Pulmonary artery endothelial cell (primary cell): ENCODE results near the gene WNK2. TPM values are rescaled to one million over a fixed set of nuclear protein-coding genes. Genes with fewer than 3 reads are reported as not detected.
"Not testable (repeated sequence)": the region's sequence is repeated elsewhere in the genome, so short reads cannot be mapped to it uniquely, and the experiment has no call there.

Experiments used
- DNase-seq: peaks from one replicate; pipeline ENCODE4 v3.0.0-alpha.2; 2011; ENCODE audit warnings: low read depth, low spot score
- total RNA-seq: library from RNA; depleted of rRNA; stranded (reverse); fragments of >200 nt; gene quantifications from 2 replicates; pipeline ENCODE4 v1.2.3, GENCODE V29; 2014

Gene WNK2
- total RNA-seq, 1 donor from 2014 or later = not detected

DNA sequence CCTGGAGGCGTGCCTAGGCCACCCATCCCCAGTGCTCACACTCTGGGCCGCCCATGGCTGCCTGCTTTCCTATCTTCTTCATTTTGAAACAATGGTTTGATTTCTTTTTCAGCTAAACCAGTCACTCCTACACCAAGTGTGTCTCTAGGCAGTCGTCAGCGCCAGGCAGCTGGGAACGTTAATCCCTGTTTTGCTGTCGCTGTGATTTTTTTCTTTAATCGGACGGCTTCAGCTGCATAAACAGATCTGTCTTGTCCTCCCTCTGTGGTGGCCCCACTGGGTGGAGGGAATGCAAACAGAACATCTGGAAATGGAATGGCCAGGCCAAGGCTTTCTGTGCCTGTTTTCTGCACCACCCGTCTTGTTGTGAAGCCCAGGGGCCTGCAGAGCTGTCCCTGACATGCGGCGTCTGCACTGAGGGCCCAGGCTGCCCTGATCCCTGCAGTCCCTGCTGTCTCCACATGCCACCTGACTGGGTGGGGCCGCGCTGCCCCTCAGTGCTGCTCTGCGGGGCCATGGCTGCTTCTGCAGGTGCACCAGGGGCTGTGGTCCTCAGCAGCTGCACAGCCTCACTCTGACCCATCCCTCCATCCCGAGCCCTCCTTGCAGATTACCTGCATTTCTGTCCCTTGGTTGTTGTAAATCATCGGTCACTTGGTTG lies 51.5 kb downstream of the WNK2 start:
- no peak for DNase-seq

DNA sequence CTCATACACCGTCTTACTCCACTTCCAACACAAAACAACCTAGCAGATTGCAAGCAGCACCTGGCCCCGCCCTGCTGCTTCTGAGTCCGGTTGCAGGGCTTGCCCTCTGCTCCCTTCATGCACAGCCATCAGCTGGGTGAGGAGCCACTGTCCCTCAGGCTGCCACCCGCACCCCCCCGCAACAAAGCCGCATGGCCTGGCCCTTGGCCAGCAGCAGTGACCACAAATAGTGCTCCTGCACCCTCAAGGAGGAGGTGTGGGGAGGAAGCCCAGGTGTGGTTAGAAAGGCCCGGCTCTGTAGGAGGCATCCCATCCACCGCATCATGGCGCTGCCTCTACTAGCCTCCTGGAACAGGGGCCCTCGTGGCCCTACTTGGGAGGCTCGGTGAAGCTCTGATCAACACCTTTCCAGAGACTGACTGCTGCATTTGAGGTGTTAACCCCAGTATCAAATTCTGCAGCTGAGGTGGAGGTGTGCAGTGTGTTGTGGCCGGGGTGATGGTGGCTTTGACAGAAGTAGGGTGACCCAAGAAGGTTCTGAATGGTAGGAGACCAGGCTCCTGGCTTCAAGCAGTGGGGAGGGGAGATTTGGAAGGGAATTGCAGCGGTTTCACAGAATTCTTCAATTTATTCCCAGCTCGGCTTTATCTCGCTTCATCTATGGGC lies 52.7 kb downstream of the WNK2 start:
- DNase-seq = no peak

DNA sequence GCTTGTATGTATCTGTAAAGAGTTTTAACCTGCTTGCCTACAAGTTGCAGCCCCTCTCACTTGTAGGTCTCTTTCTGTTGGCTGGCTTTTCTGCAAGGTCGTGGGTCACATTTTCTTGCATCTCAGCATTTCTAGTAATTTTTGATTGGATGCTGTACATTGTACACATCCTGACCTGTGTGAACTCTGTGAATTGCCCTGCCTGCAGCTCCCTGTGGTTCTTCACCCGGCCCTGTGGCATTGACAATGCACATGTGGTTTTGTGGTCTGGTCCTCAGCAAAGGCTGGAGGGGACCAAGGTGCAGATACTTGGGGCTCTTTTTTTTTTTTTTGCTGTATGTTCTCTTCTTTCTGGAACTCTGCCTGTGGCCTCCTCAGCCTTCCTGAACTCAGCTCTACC lies 53.6 kb downstream of the WNK2 start:
- no peak for DNase-seq

- no peak for DNase-seq
Measured at GRCh38 chr9:93238953-93239925, 55.3 kb downstream of the WNK2 start.

GRCh38 chr9:93240891-93241334 lies 57.0 kb downstream of the WNK2 start:
- DNase-seq = no peak

GRCh38 chr9:93243112-93243511 lies 59.2 kb downstream of the WNK2 start:
- DNase-seq = no peak

- DNase-seq = no peak
Measured at GRCh38 chr9:93244101-93244500, 60.2 kb downstream of the WNK2 start.

DNA sequence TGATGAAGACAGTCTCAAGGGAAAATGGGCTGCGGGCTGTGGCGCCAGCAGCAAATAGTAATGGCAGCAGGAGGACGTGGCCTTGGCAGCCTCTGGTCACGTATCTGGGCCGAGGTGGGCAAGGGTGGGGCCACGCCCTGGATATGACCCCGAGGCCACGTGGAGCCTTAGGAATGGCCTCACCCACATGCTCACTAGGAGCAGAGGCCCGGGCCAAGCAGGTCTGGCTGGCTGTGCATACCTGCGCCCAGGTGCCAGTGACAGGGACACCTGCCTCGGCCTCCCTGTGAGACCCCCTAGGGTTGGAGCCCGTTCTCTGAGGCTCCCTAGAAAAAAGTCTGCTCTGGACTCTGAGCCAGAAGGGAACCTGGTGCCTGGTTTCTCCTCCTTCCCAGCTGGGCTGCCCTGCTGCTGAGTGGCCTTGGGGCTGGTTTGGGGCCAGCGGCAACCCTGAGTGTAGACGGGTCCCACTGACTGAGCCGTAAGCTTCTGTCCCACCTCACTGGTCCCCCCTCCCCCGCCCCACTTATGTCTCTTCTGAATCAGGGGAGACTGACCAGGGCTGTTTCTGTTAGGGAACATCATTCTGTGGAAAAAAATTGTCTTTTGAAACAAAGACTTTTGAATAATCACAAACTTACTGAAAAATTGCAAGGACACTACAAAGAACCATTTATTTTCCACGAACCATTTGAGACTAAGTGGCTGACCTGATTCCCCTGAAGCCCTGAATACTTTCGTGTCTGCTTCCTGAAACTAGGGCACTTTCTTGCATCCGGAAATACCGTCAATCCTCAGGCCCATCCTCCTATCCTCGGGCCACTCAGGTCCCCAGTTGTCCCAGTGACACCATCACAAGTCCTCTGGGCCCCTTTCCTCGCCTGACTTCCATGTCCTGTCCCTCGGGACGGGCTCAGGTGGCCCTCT lies 60.8 kb downstream of the WNK2 start:
- DNase-seq = no peak

DNA sequence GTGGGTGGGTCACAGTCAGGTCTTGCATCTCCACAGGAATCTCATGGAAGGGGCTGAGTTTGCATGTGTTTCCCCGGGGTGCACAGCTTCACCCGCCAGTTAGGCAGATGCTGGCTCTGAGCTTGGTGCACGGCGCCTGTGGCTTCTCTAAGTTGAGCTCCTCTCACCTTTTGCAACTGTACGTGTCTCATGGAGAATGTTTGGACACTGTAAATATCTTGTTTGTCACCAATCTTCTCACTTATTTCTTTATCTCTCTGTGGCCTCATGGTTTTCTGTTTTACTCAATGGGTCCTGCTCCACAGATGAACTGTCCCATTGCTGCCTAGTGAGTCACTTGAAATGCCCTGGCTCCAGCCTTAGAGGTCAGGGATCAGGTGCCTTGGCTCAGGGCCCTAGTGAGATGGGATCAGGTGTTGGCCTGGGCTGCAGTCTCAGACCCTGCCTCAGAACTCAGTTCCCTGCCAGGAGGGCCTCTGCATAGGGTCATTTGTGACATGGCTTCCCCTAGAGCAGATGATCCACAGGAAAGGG lies 61.6 kb downstream of the WNK2 start:
- no peak for DNase-seq

- DNase-seq = no peak
Measured at GRCh38 chr9:93246111-93246510, 62.2 kb downstream of the WNK2 start.

DNA sequence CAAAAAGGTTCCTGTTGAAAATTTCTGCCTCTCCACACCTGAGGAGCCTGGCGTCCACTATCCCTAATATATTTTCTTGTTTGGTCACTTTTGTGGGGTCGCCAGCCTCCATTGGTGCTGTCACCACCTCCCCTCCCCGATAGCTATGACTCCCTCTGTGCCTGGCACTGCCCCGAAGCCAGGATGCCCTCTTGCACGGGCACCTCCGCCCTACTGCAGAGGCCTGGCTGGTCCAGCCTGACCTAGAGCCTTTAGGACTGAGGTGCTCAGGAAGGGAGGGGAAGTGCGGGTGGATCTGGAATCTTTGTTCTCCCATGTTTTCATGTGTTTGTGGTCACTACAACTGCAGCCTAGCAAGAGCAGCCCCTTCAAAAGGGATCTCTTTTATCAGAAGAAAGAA lies 62.6 kb downstream of the WNK2 start:
- DNase-seq = no peak

GRCh38 chr9:93247099-93247865 lies 63.3 kb downstream of the WNK2 start:
- no peak for DNase-seq

DNA sequence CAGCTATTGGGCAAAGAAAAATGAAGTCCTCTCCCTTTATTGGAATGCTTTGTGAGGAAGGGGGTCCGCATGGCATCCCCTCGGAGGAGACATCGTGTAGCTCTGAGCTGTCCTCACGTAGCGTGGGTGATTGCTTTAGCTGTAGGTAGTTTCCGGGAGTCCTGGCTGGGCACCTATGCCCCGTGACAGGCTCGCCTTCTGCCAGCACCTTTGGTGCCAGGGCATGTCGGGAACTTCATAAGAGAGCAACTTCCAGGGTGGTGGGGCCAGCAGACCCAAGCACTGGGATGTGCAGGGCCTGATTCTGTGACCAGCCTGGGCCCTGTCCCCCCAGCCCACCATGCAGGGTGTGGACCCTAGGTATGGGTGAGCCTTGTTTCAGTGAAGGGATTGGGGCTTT lies 64.0 kb downstream of the WNK2 start:
- no peak for DNase-seq

- no peak for DNase-seq
Measured at GRCh38 chr9:93248386-93249040, 64.6 kb downstream of the WNK2 start.

DNA sequence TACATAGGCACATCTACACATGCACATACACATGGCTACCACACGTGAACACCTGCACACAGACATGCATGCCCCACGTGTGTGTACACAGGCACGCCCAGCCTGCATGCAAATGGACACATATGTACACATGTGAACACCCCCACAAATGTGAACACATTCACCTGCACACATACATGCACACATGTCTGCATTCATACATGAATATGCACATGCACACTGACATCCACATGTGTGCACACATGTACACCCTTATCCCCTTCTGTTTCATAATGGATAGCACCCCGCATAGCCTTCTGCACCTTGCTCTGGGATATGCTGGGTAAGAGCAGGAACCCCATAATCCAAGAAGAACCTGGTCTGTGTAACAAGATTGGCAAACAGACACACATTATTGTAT lies 66.2 kb downstream of the WNK2 start:
- DNase-seq = no peak

GRCh38 chr9:93251309-93251708 lies 67.4 kb downstream of the WNK2 start:
- not testable (repeated sequence) for DNase-seq

- DNase-seq = no peak
Measured at GRCh38 chr9:93252116-93252780, 68.3 kb downstream of the WNK2 start.

DNA sequence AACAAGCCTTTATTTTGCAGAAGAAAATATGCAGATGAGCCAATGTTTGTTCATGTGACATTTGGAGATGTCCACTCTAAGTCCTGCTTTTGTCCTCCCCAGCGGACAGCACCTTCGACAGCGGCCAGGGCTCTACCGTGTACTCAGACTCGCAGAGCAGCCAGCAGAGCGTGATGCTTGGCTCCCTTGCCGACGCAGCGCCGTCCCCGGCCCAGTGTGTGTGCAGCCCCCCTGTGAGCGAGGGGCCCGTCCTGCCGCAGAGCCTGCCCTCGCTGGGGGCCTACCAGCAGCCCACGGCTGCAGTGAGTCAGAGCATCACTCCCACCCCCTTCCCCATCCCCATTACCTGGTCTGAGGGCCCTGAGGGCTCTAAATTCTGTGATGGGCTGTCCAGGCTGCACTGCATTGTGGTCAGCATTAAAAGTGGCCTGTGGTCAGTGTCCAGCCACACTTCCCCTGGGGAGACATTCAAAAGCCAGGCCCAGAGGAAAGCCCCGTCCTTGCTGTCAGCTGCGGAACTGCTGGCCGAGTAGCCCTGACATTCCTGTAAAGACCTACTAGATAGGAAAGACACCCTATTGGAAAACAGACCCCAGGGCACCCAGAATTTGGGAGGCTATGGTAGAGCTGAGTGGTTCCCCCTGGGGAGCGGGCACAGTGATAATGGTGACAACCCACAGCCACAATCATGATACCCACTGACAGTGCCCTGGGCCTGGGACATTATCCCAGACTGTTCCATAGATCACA lies 69.0 kb downstream of the WNK2 start:
- DNase-seq = no peak
